ENCODE results near the gene RAB20.

DNA sequence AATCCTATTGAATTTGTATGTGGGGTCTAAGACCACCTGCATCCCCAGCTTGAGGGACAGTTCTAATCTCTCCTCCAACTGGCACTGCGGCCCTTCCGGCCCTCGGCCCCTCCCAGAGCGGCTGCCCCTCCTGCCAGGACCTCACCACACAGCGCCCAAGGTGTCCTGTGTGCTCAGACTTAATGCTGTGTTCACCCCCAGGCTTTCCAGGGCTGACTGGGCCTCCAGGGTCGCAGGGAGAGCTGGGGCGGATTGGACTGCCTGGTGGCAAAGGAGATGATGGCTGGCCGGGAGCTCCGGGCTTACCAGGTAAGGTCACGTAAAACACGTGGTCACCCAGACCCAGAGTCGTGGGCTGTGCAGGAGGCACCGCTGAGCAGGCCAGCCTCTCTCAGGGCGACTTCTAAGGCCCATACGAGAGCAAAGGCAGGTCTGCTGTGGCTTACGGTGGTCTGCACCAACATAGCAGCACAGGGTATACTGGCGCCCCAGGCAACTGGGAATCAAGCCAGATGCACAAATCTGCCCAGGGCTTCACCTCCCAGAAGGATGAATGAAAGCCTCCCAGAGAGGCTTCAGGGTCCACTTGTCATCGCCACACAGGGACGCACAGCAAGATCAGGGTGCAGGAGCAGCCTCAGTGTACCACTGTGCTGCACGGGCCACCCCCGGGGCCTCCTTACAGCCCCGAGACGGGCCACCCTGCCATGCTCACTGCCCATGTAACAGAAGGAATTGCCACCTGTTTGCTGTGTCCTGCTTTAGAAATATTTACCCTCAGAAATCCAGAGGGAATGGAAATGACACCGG, 69.4 kb downstream of the RAB20 start:
- TF ChIP-seq BRD4 (IDR thresholded peaks at IDR 0.05) (no peak), CTCF (IDR thresholded peaks at IDR 0.05 in 2 of 3, conservative IDR thresholded peaks at IDR 0.05 in 1 of 3; ENCODE audit: insufficient read depth in 2 of 3, low read depth in 1 of 3, low read length in 3 of 3) (no peak), CBX5 (IDR thresholded peaks at IDR 0.05; ENCODE audit: borderline replicate concordance, low read depth) (no peak), CEBPB (tag; IDR thresholded peaks at IDR 0.05) (no peak), SRSF1 (IDR thresholded peaks at IDR 0.05; ENCODE audit: low read depth, low read length) (no peak), FOXA3 (CRISPR knock-in tag; conservative IDR thresholded peaks at IDR 0.05 in 1 of 2, IDR thresholded peaks at IDR 0.05 in 1 of 2) (no peak), MXI1 (IDR thresholded peaks at IDR 0.05; ENCODE audit: low read depth, low read length) (no peak), SMC3 (conservative IDR thresholded peaks at IDR 0.05; ENCODE audit: insufficient read depth, low read depth, low read length) (no peak), POLR2AphosphoS5 (IDR thresholded peaks at IDR 0.05; ENCODE audit: control insufficient read depth, insufficient read depth, low read depth, low read length) (no peak)
- TF ChIP-seq, protein P1, sequence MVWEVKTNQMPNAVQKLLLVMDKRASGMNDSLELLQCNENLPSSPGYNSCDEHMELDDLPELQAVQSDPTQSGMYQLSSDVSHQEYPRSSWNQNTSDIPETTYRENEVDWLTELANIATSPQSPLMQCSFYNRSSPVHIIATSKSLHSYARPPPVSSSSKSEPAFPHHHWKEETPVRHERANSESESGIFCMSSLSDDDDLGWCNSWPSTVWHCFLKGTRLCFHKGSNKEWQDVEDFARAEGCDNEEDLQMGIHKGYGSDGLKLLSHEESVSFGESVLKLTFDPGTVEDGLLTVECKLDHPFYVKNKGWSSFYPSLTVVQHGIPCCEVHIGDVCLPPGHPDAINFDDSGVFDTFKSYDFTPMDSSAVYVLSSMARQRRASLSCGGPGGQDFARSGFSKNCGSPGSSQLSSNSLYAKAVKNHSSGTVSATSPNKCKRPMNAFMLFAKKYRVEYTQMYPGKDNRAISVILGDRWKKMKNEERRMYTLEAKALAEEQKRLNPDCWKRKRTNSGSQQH (CRISPR knock-in tag; IDR thresholded peaks at IDR 0.05) = no peak
- TF ChIP-seq, protein P2, sequence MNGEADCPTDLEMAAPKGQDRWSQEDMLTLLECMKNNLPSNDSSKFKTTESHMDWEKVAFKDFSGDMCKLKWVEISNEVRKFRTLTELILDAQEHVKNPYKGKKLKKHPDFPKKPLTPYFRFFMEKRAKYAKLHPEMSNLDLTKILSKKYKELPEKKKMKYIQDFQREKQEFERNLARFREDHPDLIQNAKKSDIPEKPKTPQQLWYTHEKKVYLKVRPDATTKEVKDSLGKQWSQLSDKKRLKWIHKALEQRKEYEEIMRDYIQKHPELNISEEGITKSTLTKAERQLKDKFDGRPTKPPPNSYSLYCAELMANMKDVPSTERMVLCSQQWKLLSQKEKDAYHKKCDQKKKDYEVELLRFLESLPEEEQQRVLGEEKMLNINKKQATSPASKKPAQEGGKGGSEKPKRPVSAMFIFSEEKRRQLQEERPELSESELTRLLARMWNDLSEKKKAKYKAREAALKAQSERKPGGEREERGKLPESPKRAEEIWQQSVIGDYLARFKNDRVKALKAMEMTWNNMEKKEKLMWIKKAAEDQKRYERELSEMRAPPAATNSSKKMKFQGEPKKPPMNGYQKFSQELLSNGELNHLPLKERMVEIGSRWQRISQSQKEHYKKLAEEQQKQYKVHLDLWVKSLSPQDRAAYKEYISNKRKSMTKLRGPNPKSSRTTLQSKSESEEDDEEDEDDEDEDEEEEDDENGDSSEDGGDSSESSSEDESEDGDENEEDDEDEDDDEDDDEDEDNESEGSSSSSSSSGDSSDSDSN (IDR thresholded peaks at IDR 0.05; ENCODE audit: borderline replicate concordance in 1 of 2, low read depth in 2 of 2, low read length in 2 of 2) = no peak
- TF ChIP-seq, protein P3, sequence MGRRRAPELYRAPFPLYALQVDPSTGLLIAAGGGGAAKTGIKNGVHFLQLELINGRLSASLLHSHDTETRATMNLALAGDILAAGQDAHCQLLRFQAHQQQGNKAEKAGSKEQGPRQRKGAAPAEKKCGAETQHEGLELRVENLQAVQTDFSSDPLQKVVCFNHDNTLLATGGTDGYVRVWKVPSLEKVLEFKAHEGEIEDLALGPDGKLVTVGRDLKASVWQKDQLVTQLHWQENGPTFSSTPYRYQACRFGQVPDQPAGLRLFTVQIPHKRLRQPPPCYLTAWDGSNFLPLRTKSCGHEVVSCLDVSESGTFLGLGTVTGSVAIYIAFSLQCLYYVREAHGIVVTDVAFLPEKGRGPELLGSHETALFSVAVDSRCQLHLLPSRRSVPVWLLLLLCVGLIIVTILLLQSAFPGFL (CRISPR knock-in tag; IDR thresholded peaks at IDR 0.05) = no peak
